GM19099 (cell line): ENCODE results near the gene MAP2K5.

Experiments
- POLR2A ChIP-seq: IDR thresholded peaks from 3 replicates; pipeline ENCODE4 v1.6.1; 2011; ENCODE audit warnings: low read depth; ENCODE audit not compliant: insufficient read length; ENCODE audit errors: extremely low read depth

The MAP2K5 gene

GRCh38 chr15:67701669-67702068, 159.2 kb downstream of the MAP2K5 start:
- no peak for TF ChIP-seq POLR2A

- TF ChIP-seq POLR2A = no peak
Observed at GRCh38 chr15:67707520-67708283, 165.2 kb downstream of the MAP2K5 start.

- TF ChIP-seq POLR2A = no peak
Observed at GRCh38 chr15:67708500-67708899, 166.0 kb downstream of the MAP2K5 start.

- no peak for TF ChIP-seq POLR2A
Observed at GRCh38 chr15:67715170-67715569, 172.7 kb downstream of the MAP2K5 start.

GRCh38 chr15:67716171-67716570, 173.7 kb downstream of the MAP2K5 start:
- TF ChIP-seq POLR2A = no peak

GRCh38 chr15:67717776-67718175, 175.3 kb downstream of the MAP2K5 start:
- no peak for TF ChIP-seq POLR2A

- TF ChIP-seq POLR2A = no peak
Observed at GRCh38 chr15:67719330-67719959, 176.9 kb downstream of the MAP2K5 start.

GRCh38 chr15:67720556-67721175, 178.2 kb downstream of the MAP2K5 start:
- no peak for TF ChIP-seq POLR2A

GRCh38 chr15:67722030-67722817, 179.7 kb downstream of the MAP2K5 start:
- TF ChIP-seq POLR2A = no peak

GRCh38 chr15:67723294-67724024, 181.0 kb downstream of the MAP2K5 start:
- no peak for TF ChIP-seq POLR2A

GRCh38 chr15:67724691-67725375, 182.3 kb downstream of the MAP2K5 start:
- no peak for TF ChIP-seq POLR2A

GRCh38 chr15:67730135-67730534, 187.6 kb downstream of the MAP2K5 start:
- no peak for TF ChIP-seq POLR2A

GRCh38 chr15:67731112-67731721, 188.7 kb downstream of the MAP2K5 start:
- no peak for TF ChIP-seq POLR2A

- TF ChIP-seq POLR2A = no peak
Observed at GRCh38 chr15:67732164-67732563, 189.7 kb downstream of the MAP2K5 start.
